Measurements from ENCODE around the gene ST6GALNAC5.

The ST6GALNAC5 gene

GRCh38 chr1:76891931-76892622 is 24.8 kb downstream of the ST6GALNAC5 start:
- no peak for DNase-seq (ENCODE audit: low spot score)
- TF ChIP-seq, protein P1, sequence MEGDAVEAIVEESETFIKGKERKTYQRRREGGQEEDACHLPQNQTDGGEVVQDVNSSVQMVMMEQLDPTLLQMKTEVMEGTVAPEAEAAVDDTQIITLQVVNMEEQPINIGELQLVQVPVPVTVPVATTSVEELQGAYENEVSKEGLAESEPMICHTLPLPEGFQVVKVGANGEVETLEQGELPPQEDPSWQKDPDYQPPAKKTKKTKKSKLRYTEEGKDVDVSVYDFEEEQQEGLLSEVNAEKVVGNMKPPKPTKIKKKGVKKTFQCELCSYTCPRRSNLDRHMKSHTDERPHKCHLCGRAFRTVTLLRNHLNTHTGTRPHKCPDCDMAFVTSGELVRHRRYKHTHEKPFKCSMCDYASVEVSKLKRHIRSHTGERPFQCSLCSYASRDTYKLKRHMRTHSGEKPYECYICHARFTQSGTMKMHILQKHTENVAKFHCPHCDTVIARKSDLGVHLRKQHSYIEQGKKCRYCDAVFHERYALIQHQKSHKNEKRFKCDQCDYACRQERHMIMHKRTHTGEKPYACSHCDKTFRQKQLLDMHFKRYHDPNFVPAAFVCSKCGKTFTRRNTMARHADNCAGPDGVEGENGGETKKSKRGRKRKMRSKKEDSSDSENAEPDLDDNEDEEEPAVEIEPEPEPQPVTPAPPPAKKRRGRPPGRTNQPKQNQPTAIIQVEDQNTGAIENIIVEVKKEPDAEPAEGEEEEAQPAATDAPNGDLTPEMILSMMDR (conservative IDR thresholded peaks at IDR 0.05; ENCODE audit: low read depth), result no peak
- H3K27ac ChIP-seq, result no peak overlapping the region
- ChIA-PET CTCF (no interaction called here), POLR2A (ENCODE audit: low non-redundant PET) (no interaction called here)

DNA sequence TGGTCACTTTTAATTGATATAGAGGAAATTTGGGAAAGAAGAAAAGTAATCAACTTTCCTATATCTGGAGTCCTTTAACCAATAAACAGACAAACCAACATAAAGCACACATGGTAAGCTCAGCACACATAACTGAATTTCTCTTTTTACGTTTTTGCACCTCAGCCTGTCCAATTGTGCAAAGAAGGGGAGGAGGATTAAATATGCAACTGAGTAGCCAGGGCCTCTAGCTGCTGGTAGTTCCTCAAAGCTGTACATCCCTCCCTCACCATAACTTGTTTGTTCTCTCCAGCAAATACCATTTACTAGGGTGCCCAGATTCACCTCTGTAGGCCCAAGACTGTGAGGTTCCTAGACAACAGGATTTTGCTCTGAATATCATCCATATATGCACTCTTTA is 25.4 kb downstream of the ST6GALNAC5 start:
- H3K27ac ChIP-seq, result no peak overlapping the region
- ChIA-PET CTCF (no interaction called here), POLR2A (ENCODE audit: low non-redundant PET) (no interaction called here)
- TF ChIP-seq, protein P1 (conservative IDR thresholded peaks at IDR 0.05; ENCODE audit: low read depth), result no peak
- DNase-seq (ENCODE audit: low spot score), result no peak

- ChIA-PET CTCF (no interaction called here), POLR2A (ENCODE audit: low non-redundant PET) (no interaction called here)
- no peak overlapping the region for H3K27ac ChIP-seq
- TF ChIP-seq, protein P1 (conservative IDR thresholded peaks at IDR 0.05; ENCODE audit: low read depth), result peak; percentile 77
- peak; percentile 49 for DNase-seq (ENCODE audit: low spot score)
These were observed 34.0 kb downstream of the ST6GALNAC5 start for GRCh38 chr1:76901158-76901767.

DNA sequence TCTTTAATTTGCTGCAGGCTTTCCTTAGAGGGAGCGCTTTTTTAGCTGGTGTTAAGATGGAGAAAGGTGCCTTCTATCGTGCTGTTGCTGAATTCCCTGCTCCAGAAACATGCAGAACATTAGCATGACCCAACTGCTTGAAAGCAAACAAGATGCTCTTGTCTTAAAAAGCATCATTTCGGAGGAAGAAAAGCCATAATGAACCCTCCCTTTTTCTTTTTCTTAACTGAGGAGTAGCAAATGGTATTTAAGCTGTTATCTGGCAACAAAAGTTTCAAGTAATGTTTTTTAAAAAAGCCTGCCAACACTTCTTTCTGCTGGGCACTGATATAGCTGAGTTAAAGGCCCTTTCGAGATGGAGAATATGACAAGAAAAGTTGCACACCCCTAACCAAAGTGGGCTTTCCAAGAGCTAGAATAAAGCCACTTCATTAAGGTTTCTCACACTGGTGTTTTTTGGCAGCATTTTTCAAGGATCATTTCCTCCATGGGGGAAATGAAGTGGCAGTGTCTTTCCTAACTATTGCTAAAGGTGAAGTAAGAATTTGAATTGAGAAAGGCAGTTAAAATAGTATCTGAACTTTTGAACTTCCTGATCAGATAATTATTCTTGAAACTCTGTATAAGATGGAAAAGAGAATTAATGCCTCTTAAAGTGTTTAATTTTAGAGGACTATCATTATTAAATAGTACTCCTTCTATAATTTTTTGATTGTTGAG is 38.8 kb downstream of the ST6GALNAC5 start:
- TF ChIP-seq, protein P1 (conservative IDR thresholded peaks at IDR 0.05; ENCODE audit: low read depth), result no peak
- no peak overlapping the region for H3K27ac ChIP-seq
- DNase-seq (ENCODE audit: low spot score), result no peak
- ChIA-PET POLR2A (ENCODE audit: low non-redundant PET) (no interaction called here), CTCF (no interaction called here)

- no peak overlapping the region for H3K27ac ChIP-seq
- TF ChIP-seq, protein P1 (conservative IDR thresholded peaks at IDR 0.05; ENCODE audit: low read depth), result no peak
- ChIA-PET CTCF (no interaction called here), POLR2A (ENCODE audit: low non-redundant PET) (no interaction called here)
- no peak for DNase-seq (ENCODE audit: low spot score)
These were observed 42.0 kb downstream of the ST6GALNAC5 start for GRCh38 chr1:76909311-76909710.

DNA sequence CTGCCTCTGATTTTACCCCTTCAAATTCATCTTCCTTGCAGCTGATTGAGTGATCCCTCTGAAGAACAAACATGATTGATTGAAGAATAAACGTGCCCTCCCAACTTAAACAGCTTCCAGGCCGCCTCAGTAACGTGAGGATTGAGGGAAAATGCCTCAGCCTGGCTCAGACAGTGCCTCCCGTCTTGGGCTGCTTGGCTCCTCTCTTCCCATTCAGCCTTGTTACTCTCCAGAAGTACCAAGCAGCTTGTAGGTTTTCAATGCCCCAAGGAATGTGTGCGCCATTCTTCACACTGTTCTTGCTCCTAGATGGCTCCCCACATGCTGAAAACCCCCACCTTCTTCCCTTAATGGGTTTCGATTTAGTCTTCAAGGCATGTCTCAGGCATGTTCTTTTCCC is 51.8 kb downstream of the ST6GALNAC5 start:
- ChIA-PET POLR2A (ENCODE audit: low non-redundant PET) (no interaction called here), CTCF (no interaction called here)
- TF ChIP-seq, protein P1 (conservative IDR thresholded peaks at IDR 0.05; ENCODE audit: low read depth), result no peak
- no peak for DNase-seq (ENCODE audit: low spot score)
- H3K27ac ChIP-seq, result no peak overlapping the region
